HG03571 (cell line): Measurements from ENCODE around the gene KIF18A.
"Not testable (repeated sequence)": the region's sequence is repeated elsewhere in the genome, so short reads cannot be mapped to it uniquely, and the experiment has no call there.

Source experiments
- ATAC-seq: cut with Tn5 transposase; IDR thresholded peaks from one replicate; pipeline ENCODE4 v1.9.1; 2021; ENCODE audit not compliant: unreplicated experiment

The KIF18A gene

GRCh38 chr11:28107750-28108618 lies at the start of gene KIF18A, which contains the start of gene METTL15:
Gene KIF18A, minus strand, starts transcription at chr11:28108156. Its CDS starts 10,209 bp downstream, at chr11:28097947.
Gene METTL15, plus strand, starts transcription at chr11:28108388. Its CDS starts 4,947 bp downstream, at chr11:28113335.
- ATAC-seq: peak; percentile 91

- ATAC-seq: no peak
Measured at GRCh38 chr11:28153586-28153985, 45.6 kb upstream of the KIF18A start.

GRCh38 chr11:28152743-28153142 lies 44.8 kb upstream of the KIF18A start:
- ATAC-seq: no peak

- ATAC-seq: no peak
Measured at GRCh38 chr11:28146123-28146751, 38.3 kb upstream of the KIF18A start.

- no peak for ATAC-seq
Measured at GRCh38 chr11:28144808-28145207, 36.9 kb upstream of the KIF18A start.

- ATAC-seq: no peak
Measured at GRCh38 chr11:28142724-28143123, 34.8 kb upstream of the KIF18A start.

- ATAC-seq: no peak
Measured at GRCh38 chr11:28140689-28141455, 32.9 kb upstream of the KIF18A start.

- no peak for ATAC-seq
Measured at GRCh38 chr11:28139841-28140415, 32.0 kb upstream of the KIF18A start.

GRCh38 chr11:28137832-28138231 lies 29.9 kb upstream of the KIF18A start:
- ATAC-seq: no peak

- no peak for ATAC-seq
Measured at GRCh38 chr11:28137366-28137765, 29.4 kb upstream of the KIF18A start.

GRCh38 chr11:28136157-28136556 lies 28.2 kb upstream of the KIF18A start:
- ATAC-seq: not testable (repeated sequence)

GRCh38 chr11:28133146-28133545 lies 25.2 kb upstream of the KIF18A start:
- no peak for ATAC-seq

GRCh38 chr11:28132548-28132947 lies 24.6 kb upstream of the KIF18A start:
- no peak for ATAC-seq

- ATAC-seq: no peak
Measured at GRCh38 chr11:28123151-28123581, 15.2 kb upstream of the KIF18A start.

- ATAC-seq: no peak
Measured at GRCh38 chr11:28117712-28118111, 9.8 kb upstream of the KIF18A start.

- no peak for ATAC-seq
Measured at GRCh38 chr11:28114731-28115130, 6.8 kb upstream of the KIF18A start.

GRCh38 chr11:28114116-28114515 lies 6.2 kb upstream of the KIF18A start:
- ATAC-seq: no peak

- ATAC-seq: no peak
Measured at GRCh38 chr11:28110821-28111200, 2.9 kb upstream of the KIF18A start.

- peak; percentile 34 for ATAC-seq
Measured at GRCh38 chr11:28110108-28110820, 2.3 kb upstream of the KIF18A start.

GRCh38 chr11:28108958-28109357 lies 1.0 kb upstream of the KIF18A start:
- no peak for ATAC-seq
